ENCODE data around the gene LVRN. TPM values are rescaled to one million over a fixed set of nuclear protein-coding genes. Genes with fewer than 3 reads are reported as not detected.
A peak's percentile ranks its signal among the peaks of the same experiment; 100 is the strongest.

The LVRN gene
- total RNA-seq, 1 donor from 2014 or later, result 4.2 TPM

DNA sequence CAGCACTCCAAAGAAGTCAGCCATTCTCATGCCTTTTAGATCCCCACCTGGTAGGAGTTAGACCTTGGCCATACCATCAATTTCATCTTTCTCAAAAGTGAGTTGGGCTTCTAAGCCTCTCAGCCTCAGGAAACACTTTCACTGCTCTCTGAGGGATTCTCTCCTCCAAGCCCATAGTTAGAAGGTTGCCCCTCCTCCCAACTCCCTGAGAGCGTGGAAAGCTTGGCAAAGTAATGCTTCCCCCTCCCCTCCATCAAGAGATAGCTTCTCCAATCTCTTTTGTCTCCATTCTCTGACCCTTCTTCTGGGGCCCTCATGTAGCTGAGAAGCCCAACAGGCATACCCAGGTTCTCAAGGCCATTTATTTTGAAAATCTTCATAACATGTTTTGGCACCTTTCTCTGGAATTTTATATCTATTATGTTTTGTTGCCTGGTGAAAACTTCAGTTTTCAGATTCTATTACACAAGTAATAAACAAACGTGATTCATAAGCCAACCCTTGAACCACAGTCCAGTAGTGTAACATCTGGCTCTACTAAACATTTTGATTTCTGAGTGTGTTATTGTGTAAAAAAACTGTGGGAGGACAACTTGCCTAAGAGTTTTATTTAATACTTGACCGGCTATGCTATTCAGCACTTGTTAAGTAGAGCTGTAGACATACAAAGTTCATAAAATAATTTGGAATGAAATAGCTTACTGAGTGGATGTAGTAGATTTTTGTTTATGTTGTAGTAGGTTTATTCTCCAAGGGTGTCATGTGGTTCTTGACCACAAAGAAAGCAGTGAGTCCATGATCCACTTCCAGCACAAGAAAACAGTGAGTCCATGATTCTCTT, 17.1 kb downstream of the LVRN start:
- no peaks in the 10 kb centered on the region for H3K27me3 ChIP-seq
- intact Hi-C loops (cut with DNase I), result loop anchor here (5.0 kb wide), 1 partner anchor 352 kb away; the partner anchor contains the start of gene TMED7
- TF ChIP-seq CTCF (IDR thresholded peaks at IDR 0.05), result no peak

GRCh38 chr5:115983519-115983918, 21.2 kb downstream of the LVRN start:
- Histone ChIP-seq H3K36me3 (no peaks in the 10 kb centered on the region), H3K4me3 (no peak overlapping the region), H3K27me3 (no peaks in the 10 kb centered on the region), H3K4me1 (peaks cover 4 to 28% of the 10 kb centered on the region in 2 donors), H3K9me3 (no peaks in the 10 kb centered on the region), H3K27ac (no peak overlapping the region)
- intact Hi-C loops (cut with DNase I), result no loop called here
- no peak for TF ChIP-seq CTCF (IDR thresholded peaks at IDR 0.05)
- no peak for DNase-seq (ENCODE audit: low spot score in 2 of 2)

More for the DNA sequence above, 17.1 kb downstream of the LVRN start:
- no peaks in the 10 kb centered on the region for H3K9me3 ChIP-seq
- H3K27ac ChIP-seq, result peak overlapping the region; percentile 55 to 74
- H3K4me3 ChIP-seq, result no peak overlapping the region
- H3K36me3 ChIP-seq, result no peaks in the 10 kb centered on the region
- no peak for DNase-seq (ENCODE audit: low spot score in 2 of 2)
- peaks cover 4 to 21% of the 10 kb centered on the region in 2 donors for H3K4me1 ChIP-seq

DNA sequence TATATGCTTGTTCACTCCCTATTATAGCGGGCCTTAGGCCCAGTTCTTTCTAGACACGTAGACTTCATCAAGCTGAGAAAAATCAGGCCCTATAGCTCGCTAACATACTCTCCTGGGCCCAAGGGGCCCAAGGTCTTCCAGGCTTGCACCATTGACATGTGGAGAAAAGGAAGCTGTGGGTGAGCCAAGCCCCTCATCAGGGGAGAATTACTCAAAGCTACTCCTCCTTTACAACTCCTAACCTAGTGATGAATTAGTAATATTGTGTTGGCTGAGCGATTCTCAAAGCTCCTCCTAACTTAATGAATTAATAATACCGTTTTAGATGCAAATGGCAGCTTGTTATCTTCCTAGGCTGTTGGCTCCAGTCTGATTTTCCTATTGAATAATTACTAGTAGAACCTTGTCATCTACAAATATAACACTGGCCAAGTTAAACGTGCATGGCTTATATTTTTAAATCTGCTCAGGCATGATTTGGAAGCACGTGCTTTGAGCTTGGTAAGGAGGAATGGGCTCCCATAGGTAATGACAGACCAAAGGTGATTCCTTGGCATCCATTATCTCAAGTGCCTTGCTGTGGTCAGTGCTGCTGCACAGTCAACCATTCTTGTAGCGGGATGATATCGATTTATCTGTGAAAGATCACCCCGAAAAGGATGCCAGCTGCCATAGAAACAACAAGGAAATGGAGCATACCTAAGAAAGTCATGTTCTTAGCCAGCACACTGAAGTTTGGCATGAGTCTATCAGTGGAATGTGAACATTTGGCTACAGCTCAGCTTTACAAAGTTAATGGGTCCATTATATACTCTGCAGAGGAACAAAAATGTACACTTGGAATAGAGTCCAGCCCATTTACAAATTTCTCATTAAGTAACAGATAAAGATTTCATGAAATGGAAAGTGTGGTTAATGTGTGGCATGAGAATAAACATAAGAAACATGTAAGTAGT, 23.8 kb downstream of the LVRN start:
- Histone ChIP-seq H3K4me1 (peaks cover 0 to 19% of the 10 kb centered on the region in 2 donors), H3K9me3 (no peaks in the 10 kb centered on the region), H3K36me3 (no peaks in the 10 kb centered on the region), H3K27me3 (no peaks in the 10 kb centered on the region), H3K4me3 (peak overlapping the region in 1 of 2 donors; percentile 16), H3K27ac (peak overlapping the region; percentile 38 to 52)
- no peak for DNase-seq (ENCODE audit: low spot score in 2 of 2)
- intact Hi-C loops (cut with DNase I), result no loop called here
- TF ChIP-seq CTCF (IDR thresholded peaks at IDR 0.05), result no peak

DNA sequence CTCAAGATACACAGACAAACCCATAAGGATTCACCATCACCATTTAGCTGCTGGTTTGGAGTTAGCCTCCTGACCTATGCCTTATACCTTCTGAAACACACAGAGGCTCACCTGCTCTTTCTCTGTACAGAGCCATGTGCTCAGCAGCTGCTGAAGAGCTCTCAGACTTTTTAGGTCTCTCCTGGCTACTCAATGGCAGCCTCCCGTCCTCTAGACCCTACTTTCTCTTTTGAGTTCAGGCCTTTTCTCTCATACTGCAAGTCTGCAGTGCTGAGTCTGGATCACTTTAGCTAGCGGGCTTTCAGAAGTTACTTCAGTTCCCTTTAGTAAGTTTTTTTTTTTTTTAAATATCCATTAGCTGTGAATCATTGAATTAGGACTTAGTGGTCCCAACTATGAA, 25.7 kb downstream of the LVRN start:
- peaks cover 0 to 20% of the 10 kb centered on the region in 2 donors for H3K4me1 ChIP-seq
- H3K9me3 ChIP-seq, result no peaks in the 10 kb centered on the region
- no peak for DNase-seq (ENCODE audit: low spot score in 2 of 2)
- no peak overlapping the region for H3K27ac ChIP-seq
- no peak overlapping the region for H3K4me3 ChIP-seq
- no peaks in the 10 kb centered on the region for H3K36me3 ChIP-seq
- no peaks in the 10 kb centered on the region for H3K27me3 ChIP-seq
- intact Hi-C loops (cut with DNase I), result no loop called here
- no peak for TF ChIP-seq CTCF (IDR thresholded peaks at IDR 0.05)

DNA sequence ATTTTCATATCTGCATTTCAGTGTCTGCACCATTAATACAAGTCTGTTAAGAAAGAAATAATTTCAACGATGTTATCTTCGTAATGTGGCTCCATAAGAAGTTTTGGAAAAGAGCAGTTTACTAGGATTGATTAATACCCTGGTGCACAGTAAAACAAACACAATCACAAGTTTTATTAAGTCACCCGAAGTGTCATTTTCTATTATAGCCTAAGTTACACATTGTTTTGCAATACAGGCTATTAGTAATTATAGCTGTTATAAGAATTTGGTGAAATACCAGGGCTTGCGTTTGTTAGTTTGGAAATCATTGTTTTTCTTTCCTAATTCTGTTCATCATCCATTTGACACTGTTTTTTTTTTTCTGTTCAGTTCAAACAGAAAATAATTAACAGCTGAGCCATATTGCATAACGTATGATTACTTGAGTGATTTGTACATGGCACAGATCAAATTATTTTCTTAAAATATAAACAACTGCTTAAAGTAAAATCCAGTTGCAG, 30.6 kb downstream of the LVRN start:
- Histone ChIP-seq H3K4me3 (no peak overlapping the region), H3K27me3 (no peaks in the 10 kb centered on the region), H3K4me1 (peaks cover 0 to 7% of the 10 kb centered on the region in 2 donors), H3K27ac (no peak overlapping the region), H3K9me3 (no peaks in the 10 kb centered on the region), H3K36me3 (no peaks in the 10 kb centered on the region)
- TF ChIP-seq CTCF (IDR thresholded peaks at IDR 0.05), result no peak
- no peak for DNase-seq (ENCODE audit: low spot score in 2 of 2)
- intact Hi-C loops (cut with DNase I), result no loop called here

Measured in ascending aorta (tissue), 2 donors.